Fibroblast of mammary gland (primary cell): ENCODE data around the gene SIRPB2.

Experiments
- DNase-seq: peaks from one replicate; pipeline ENCODE4 v3.0.0-alpha.2; 2010; ENCODE audit warnings: low read depth
- H3K4me3 ChIP-seq: 2 replicates; pipeline ENCODE4 v1.5.1; 2011; ENCODE audit warnings: low read depth, mild to moderate bottlenecking, low read length, moderate library complexity; ENCODE audit not compliant: control insufficient read depth
- TF ChIP-seq, protein P1 (sequence below): conservative IDR thresholded peaks from 2 replicates; pipeline ENCODE4 v1.5.1; 2011; ENCODE audit warnings: low read depth, low read length, inconsistent platforms; ENCODE audit not compliant: control insufficient read depth, insufficient read depth

SIRPB2 gene

DNA sequence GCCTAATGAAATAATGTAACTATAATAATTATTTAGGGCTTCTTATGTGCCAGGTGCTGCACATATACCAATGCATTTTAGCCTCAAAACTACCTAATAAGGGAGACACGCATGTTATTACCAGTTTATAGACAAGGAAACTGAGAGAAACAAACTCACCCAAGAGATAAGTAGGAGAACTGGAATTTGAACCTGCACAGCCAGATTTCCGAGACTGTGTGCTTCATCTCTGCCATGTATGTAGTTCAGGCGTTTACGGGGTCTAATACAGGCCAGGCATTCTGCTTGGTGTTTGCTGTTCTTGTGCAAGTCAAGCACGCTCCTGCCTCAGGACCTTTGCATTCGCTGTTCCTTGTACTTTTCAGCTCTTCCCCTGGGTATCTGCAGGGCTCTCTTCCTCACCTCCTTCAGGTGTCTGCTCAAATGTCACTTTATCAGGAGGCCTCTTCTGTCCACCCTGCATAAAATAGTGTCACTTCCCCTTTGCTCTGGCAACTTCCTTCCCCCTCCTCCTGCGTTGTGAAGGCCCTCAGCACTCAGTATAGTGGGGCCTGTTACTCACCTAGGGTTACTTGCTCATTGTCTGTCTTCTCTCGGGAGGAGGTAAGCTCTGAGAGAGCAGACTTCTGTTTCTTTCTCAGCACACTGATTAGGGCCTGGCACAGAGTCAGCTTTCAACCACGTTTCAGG lies 18.5 kb downstream of the SIRPB2 start:
- TF ChIP-seq, protein P1, sequence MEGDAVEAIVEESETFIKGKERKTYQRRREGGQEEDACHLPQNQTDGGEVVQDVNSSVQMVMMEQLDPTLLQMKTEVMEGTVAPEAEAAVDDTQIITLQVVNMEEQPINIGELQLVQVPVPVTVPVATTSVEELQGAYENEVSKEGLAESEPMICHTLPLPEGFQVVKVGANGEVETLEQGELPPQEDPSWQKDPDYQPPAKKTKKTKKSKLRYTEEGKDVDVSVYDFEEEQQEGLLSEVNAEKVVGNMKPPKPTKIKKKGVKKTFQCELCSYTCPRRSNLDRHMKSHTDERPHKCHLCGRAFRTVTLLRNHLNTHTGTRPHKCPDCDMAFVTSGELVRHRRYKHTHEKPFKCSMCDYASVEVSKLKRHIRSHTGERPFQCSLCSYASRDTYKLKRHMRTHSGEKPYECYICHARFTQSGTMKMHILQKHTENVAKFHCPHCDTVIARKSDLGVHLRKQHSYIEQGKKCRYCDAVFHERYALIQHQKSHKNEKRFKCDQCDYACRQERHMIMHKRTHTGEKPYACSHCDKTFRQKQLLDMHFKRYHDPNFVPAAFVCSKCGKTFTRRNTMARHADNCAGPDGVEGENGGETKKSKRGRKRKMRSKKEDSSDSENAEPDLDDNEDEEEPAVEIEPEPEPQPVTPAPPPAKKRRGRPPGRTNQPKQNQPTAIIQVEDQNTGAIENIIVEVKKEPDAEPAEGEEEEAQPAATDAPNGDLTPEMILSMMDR = no peak
- no peak overlapping the region for H3K4me3 ChIP-seq
- no peak for DNase-seq

DNA sequence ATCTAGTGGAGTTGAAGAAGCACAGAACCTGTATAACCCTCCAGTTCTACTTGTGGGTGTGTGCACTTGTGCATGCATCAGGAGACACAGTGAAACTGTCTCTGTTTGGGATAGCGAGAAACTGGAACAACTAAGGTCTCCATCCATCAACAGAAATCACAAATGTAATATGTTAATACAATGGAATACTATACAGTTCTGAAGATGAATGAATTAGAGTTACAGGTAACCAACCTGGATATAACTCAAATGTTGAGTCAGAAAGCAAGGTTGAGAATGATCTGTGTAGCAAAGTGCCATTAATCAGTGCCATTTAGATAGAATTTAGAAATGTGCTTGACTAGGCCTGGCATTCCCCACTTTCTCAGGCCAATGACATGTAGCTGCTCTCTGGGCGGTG lies 20.0 kb downstream of the SIRPB2 start:
- TF ChIP-seq, protein P1 = no peak
- H3K4me3 ChIP-seq = no peak overlapping the region
- DNase-seq = no peak

GRCh38 chr20:1469925-1470571 lies 21.2 kb downstream of the SIRPB2 start:
- no peak overlapping the region for H3K4me3 ChIP-seq
- TF ChIP-seq, protein P1 = peak; percentile 81
- peak; percentile 99 for DNase-seq

- DNase-seq = no peak
- H3K4me3 ChIP-seq = no peak overlapping the region
- TF ChIP-seq, protein P1 = no peak
These were observed 21.8 kb downstream of the SIRPB2 start for GRCh38 chr20:1469306-1469905.

- no peak for DNase-seq
- H3K4me3 ChIP-seq = no peak overlapping the region
- TF ChIP-seq, protein P1 = no peak
These were observed 23.0 kb downstream of the SIRPB2 start for GRCh38 chr20:1468117-1468624.

DNA sequence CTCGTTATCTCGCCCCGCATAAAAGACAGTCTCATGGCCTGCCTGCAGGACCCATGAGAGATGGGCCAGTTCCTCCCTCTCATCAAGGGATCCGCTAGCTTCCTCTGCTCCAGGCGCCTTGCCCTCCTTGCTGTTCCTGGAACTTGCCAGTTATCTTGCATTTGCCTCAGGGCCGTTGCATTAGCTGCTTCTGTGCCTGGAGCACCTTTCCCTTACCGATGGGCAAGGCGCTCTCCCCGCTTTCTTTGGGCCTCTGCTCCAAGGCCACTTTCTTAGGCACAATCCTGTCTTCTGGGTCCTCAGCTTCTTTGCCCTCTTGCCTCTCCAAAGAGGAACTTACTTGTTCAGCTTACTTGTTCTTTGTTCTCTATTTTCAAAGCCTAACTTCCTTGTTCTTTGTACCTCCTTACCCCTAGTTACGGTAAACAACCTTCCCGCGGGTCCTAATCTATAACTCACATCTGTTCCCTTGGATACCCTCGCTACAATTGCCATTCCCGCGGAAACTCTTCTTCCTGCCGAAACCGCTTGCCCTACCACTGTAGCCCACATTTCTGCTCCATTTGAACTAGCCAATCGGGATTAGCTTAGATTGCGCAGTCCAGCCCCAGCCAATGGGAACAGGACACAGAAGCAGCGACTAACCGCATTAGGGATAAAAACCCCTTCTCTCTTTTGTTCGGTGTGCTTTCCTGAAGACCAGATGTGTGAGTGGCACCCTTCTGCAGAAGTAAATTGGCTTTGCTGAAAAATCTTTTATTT lies 23.7 kb downstream of the SIRPB2 start:
- H3K4me3 ChIP-seq = no peak overlapping the region
- no peak for DNase-seq
- TF ChIP-seq, protein P1 = no peak
